Umbilical cord (tissue), 2 donors: ENCODE measurements around the gene SPATA22. TPM values are rescaled to one million over a fixed set of nuclear protein-coding genes. Genes with fewer than 3 reads are reported as not detected.
"Not testable (repeated sequence)": the region's sequence is repeated elsewhere in the genome, so short reads cannot be mapped to it uniquely, and the experiment has no call there.

Experiments
- DNase-seq: peaks from one replicate; pipeline ENCODE4 v3.0.0-alpha.2; 2015; ENCODE audit warnings: low spot score
- total RNA-seq: library from RNA; depleted of rRNA; stranded (reverse); fragments of >200 nt; gene quantifications from one replicate; pipeline ENCODE4 v1.2.3, GENCODE V29; 2014; ENCODE audit warnings: low replicate concordance; ENCODE audit not compliant: insufficient read depth

SPATA22 gene, protein sequence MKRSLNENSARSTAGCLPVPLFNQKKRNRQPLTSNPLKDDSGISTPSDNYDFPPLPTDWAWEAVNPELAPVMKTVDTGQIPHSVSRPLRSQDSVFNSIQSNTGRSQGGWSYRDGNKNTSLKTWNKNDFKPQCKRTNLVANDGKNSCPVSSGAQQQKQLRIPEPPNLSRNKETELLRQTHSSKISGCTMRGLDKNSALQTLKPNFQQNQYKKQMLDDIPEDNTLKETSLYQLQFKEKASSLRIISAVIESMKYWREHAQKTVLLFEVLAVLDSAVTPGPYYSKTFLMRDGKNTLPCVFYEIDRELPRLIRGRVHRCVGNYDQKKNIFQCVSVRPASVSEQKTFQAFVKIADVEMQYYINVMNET
- 1.2 TPM for total RNA-seq

DNA sequence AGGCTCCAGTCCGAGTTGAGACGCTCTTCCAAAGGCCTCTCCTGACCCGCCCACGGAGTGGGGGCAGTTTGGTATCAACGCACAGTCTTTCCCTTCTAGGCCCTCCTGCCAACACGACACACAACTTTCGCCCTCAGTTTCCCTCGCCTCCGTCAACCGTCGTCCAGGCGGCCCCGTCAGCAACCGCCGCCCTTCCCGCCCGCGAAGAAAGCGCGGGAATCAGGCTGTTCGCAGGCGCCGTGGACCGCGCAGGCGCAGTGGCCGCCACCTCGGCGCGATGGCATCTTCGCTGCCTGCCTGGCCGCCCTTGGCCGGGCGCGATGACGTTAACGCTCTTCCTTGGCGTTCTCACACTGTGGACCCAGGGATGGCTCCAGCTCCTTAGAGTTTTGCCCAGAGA is at the start of gene SPATA22:
SPATA22 (minus strand) TSS at position 221 of the 400 bp plus-strand sequence. CDS start 2,494 bp downstream, outside the sequence.
- DNase-seq: no peak

DNA sequence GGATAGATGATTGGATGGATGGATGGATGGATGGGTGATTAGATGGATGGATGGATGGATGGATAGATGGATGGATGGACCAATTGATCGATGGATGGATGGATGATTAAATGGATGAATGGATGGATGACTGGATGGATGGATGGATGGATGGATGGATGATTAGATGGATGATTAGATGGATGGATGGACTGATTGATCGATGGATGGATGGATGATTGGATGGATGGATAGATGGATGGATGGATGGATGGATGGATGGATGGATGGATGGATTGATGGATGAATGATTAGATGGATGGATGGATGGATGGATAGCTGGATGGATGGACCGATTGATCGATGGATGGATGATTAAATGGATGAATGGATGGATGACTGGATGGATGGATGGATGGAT is 47.9 kb upstream of the SPATA22 start:
- DNase-seq: not testable (repeated sequence)

DNA sequence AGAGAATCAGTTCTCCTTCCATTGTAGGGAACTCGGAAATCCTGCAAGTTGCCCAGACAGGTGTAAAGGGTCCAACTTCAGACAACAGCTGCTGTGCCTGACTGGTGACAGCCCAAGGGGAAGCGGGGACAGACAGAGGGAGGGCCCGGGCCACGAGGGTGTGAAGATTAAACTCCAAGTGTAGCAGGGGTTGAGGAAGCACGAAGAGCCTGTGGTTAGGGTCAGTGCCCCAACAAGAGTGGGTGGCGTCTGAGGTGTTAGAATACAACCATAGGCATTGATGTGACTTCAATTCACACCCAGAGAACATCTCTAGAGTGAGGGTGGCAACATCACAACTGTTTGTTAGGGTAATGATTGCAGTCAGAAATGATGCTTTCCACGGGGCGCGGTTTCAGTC is 43.3 kb upstream of the SPATA22 start:
- DNase-seq: no peak

DNA sequence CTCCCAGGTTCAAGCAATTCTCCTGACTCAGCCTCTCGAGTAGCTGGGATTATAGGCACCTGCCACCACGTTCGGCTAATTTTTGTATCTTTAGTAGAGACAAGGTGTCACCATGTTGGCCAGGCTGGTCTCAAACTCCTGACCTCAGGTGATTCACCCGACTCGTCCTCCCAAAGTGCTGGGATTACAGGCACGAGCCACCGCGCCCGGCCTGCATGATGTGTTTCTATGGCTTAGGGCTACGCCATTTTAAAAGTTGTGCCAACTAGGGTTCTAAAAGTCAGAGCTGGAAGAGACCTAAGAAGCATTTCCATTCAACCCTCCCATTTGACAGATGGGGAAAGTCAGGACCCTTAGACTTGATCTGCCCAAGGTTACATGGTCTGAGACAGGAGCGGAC is 42.5 kb upstream of the SPATA22 start:
- not testable (repeated sequence) for DNase-seq

DNA sequence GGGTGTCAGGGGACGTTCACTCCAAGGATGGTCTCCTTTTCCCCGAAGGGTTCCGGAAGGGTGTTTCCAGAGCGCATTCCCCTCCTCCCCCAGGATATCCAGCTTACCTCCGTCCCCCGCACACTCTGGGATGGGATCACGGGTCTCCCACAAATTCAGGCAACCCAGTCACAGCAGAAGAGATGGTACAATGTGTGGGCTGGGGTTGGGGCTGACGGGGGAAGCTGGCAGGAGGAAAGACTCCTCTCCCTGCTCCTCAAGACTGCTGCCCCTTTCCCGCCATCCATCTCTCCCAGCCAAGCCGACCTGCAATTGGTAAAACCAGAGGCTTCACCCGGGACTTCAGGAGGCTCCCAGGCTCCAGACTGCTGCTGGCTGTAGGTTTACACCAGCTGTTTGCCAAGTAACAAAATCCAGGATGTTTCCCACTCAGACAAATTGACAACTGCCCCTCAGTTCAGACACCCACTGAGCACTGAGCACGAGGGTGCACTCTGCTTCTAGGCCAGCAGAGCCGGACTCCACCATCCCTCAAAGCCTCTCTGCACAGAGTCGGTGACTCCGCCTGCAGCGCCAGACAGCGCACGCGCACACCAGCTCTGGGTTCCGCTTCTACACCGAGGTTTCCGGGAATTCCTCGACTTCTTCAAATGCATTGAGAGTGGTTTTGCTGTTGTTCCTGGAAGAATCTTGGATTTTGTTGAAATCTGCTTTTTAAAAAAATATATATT is 41.9 kb upstream of the SPATA22 start:
- no peak for DNase-seq

DNA sequence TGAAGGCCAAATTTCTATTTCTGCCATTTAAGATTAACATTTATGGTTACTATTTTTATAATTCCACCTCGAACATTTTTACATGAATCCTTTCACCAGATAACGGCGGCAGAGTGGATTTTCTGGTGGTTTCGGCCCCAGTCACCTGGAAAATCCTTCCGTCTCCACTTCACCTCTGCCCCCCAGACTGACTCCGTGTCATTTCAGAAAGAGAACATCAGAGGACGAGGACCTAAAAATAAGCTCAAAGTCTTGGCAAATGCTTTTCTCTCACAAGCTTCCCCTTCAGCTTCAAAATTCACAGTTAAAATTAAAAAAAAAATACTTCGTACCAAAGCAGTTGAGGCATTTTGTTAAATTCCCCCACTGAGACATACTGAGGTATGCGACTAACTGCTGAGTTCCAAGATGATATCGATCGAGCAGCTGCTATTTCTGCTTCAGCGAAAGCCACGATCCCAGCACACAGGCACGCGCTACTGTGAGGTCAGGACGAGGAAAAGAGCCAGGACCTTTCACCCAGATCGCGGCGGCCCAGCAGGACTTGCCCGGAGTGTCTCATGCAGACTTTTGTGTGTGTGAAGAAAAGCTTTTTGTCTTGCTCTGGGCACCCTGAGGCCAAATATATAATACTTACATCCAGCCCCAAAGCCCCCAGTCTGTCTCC is 41.0 kb upstream of the SPATA22 start:
- no peak for DNase-seq

DNA sequence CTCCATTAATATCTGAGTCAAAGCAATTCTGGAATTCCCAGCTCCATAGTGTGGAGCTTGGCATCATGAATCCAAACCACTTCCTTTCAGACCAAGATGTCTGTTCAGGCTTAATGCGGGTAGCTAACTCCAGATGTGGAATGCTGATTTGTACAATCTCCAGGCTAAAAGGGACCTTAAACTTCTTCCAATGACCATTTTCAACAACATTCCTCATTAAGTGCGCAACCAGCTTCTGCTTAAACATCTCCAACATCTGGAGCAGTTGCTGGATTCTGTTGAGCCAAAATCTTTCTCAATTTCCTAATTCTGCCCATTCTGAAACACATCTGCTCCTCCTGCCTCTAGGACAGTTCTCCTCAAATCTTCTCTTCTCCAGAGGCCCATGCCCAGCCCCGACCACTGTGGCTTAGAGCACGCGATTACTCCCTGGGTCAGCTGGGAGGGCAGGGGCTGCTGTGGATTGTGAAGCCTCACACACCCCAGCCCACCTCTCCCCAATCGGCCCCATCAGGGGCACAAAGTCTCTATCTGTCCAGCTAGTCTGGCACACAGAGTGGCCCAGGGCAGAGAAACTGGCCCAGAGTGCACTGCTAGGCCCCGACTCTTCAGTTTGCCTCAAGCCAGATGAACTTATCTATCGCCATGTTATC is 40.4 kb upstream of the SPATA22 start:
- no peak for DNase-seq

DNA sequence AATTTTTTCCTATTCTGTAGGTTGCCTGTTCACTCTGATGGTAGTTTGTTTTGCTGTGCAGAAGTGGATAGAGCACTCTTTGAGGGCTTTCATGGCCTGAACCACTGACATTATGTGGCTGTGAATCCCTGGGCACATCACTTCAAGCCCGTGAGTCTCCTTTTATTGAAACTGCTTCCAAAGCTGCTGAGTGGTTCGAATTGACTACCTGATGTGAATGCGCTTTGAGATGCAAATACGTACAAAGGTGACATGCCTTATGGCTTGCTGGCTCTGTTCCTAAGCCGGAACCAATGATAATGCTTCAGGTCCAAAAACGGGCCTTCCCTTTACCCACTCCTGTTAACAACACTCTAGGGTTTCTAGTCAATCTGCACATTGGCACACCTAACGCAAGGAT is 38.5 kb upstream of the SPATA22 start:
- DNase-seq: no peak

DNA sequence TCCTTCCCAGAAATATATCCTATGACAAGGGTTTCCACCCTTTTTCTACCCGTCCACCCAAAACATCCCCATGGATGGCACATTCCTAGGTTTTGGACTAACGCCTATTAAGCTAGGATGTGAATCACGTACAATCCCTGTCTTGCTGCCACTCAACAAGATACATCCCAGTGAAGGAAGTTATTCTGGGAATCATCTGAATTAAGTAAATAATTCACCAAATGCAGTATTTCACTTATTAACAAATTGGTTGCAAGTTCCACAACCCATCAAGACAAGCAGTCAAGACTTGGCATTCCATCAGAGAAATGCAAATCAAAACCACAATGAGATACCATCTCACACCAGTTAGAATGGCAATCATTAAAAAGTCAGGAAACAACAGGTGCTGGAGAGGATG is 36.2 kb upstream of the SPATA22 start:
- no peak for DNase-seq

DNA sequence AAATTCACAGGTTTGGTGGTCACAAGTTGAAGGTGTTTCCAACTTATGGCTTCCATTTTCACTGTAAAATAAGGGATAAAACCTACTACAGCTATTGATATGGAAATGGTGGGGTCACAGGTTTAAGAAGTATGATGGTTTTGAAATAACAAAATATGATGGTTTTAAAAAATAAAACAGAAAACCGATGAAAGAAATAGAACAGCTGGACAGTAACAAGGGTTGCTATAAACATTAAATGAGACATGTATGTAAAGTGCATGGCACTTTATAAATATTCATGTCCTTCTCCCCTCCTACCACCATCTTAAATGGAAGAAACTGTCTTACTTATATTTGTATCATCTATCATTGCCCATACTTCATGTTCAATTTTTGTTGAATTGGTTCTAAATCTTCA is 35.5 kb upstream of the SPATA22 start:
- DNase-seq: no peak

DNA sequence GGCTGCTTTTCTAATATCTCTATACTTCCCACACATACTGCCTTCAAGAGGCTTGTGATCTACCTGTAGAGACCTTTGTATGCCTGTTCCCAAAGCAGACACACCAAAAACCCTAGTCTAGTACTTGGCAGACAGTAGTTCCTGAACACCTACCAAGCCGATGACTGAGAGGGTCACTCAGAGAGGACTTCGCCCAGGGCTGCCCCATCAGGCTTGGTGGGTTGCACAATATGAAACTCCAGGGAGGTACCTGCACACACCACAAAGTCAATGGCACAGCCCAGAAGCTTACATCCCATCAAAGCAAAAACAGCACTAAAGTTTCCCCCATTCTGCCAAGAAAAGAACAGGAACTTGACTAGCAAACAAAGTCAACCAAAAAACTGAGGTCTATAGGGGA is 34.4 kb upstream of the SPATA22 start:
- no peak for DNase-seq

DNA sequence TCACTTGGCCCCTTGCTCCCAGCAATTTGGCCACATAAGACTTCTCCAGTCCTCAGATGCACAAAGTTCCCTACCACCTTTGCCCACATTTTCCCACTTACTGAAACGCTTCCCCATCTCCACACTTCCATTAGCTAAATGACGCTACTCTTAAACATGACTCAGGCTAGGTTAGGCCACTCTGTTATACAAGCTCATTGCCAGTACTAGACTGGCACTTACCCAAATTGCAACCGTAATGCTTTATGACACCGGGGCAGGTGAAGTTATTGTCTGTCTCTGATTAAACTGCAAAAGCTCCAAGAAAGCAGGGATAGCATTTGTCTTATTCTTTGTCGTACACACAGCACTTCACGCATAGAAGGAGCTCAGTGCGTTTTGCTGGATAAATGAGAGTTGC is 33.4 kb upstream of the SPATA22 start:
- no peak for DNase-seq

DNA sequence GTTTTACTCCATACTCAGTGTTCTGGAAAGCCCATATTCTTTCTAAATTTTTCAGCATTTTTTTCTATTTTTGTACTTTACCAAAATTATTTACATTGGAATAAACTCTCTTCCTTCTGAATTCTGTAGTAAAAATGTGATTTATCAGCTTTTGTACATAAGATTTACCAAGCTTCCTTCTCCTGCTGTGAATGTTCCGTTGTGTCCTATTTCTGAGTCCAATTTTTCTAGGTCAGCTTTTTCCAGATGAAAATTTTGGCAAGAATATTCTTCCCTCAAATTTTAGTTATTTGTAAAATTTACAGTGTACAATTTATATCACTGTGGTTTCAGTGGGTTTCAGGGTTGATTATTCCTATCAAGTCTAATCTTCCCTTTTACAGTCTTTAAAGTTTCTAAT is 31.7 kb upstream of the SPATA22 start:
- DNase-seq: no peak

DNA sequence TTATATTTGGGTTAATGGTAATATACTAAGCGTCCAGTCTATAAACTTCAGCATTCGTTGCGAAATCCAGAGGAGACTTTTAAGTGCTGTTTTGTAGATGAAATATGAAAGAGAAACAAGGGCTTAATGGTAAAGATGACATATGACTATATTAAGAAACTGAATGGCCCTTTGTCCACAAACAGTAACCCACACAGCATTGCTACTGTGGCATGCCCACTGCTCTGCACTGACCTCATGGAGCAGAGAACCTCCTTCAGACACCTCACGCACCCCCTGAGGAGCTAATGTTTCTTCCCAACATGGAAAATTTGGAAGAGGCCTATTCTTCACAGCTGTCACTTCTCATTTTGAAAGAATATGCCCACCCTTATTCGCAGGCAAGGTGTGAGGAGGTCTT is 30.8 kb upstream of the SPATA22 start:
- no peak for DNase-seq

DNA sequence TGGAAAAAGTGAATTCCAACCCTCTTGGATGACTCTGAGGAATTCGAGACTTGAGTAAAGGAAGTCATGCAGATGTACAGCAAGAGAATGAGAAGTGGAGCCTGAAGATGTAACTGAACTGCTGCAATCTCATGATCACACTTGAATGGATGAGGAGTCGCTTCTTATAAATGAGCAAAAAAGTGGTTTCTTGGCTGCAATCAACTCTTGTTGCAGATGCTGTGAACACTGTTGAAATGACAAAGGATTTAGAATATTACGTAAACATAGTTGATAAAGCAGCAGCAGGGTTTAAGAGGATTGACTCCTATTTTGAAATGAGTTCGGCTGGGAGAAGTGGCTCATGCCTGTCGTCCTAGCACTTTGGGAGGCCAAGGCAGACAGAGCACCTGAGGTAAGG is 29.7 kb upstream of the SPATA22 start:
- DNase-seq: no peak

DNA sequence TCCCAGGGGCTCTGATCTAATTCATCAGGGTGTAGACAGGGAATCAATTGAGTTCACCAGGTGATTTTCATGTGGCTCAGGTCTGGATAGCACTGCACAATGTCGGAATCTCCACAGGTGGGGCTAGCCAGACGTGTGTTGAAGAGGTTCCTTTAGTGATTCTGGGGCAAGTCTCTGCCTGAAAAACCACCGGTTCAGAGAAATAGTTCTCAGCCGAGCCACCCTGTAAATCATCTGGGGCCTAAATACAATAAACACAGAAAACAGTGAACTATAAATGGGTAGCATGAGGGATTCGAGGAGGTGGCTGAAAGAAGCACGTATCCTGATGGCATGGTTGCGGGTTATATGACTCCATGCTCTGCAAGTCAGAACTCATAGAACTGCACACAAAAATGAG is 25.5 kb upstream of the SPATA22 start:
- peak; percentile 7 for DNase-seq

DNA sequence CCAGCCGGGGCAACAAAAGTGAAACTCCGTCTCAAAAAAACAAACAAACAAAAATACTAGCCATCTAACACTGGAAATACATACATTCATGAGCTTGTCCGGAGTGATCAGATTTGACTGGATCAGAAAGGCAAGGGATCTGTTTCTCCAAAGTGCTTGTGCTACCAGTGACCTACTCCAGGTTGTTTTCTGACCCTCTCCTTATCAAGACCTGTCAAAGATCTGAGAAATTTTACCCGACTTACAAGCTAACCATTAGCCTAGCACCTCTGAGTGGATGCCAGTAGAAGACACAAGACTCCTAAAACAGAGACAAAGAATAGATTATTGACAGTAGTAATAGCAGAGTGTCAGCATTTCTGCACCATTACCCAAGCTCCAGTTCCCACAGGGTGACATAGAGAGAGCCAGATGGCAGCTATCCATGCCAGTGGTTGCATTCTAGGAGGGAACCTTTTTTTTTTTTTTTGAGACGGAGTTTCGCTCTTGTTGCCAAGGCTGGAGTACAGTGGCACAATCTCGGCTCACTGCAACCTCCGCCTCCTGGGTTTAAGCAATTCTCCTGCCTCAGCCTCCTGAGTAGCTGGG is 14.0 kb upstream of the SPATA22 start:
- no peak for DNase-seq

DNA sequence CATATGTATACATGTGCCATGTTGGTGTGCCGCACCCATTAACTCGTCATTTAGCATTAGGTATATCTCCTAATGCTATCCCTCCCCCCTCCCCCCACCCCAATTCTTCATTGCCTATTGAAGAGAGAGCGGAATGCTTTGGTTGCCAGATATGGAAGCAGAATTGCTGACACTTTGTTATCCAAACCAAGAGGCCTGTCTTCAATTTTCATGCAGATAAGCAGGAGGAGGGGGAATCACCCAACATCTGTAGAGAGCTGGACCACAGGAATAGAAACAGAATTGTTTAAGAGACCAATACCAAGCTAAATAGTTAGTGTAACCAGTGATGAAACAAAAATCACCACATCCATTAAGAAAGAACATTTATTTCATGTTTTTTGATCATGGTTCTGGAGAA is 11.2 kb upstream of the SPATA22 start:
- no peak for DNase-seq

DNA sequence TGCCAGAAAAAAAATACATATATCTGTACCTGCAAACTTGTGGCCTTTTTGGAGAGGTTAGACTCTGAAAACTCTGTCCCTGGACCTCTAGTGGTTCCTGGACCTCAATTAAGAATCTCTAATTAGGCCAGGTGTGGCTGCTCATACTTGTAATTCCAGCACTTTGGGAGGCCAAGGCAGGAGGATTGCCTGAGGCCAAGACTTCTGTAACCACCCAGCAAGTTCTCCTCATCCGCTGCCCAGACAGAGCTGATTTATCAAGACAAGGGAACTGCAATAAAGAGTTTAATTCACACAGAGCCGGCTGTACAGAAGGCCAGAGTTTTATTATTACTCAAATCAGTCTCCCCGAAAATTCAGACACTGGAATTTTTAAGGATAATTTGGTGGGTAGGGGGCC is 8.4 kb upstream of the SPATA22 start:
- no peak for DNase-seq

DNA sequence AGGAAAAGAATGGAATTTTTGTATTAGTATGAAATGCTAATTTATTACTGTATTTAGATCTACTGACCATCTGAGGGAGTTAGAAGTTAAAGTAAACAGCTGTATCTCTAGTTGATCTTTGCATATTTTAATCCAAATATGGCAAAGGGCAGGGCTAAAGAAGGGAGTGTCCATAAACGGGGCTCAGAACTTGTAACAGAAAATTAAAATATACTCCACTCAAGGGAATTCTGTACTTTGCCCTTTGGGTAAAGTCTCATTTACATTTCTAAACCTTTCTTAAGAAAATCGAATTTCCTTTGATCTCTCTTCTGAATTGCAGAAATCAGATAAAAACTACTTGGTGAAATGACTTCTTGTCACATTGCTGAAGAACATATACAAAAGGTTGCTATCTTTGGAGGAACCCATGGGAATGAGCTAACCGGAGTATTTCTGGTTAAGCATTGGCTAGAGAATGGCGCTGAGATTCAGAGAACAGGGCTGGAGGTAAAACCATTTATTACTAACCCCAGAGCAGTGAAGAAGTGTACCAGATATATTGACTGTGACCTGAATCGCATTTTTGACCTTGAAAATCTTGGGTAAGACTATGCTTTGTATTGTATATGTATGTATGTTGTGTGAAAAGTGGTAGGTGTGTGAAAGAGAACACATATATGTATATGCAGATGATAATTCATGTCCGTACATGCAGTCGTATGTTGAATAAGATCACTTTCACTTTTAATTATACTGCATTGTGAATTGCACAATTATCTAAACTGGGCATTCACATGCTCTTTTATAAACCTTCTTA is 4.4 kb upstream of the SPATA22 start, which contains the start of gene ASPA:
ASPA (plus strand) TSS at position 186 of the 799 bp plus-strand sequence; CDS start at position 349, 163 bp downstream.
- peak; percentile 16 for DNase-seq

DNA sequence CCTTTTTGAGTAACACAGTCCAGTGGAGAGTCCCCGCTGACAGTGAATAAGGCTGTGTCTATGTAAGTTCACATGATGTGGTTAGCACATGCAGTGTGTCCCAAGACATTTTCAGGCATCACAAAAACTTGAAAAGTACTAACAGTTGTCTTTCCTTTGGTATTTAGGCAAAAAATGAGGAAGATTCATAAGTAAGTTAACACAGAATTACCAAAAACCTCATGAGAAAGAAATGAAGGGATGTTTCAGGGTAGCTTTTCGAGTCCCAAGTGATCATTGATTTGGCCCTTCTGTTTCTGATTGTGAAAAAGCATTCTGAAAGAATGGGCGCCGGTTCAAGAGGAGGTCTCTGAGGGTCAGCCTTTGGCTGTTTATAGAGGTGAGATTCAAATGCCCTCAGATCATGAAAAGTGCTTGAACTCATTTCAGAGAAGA is 3.6 kb upstream of the SPATA22 start:
- no peak for DNase-seq
